ENCODE measurements around the gene DLG4.
A peak's percentile ranks its signal among the peaks of the same experiment; 100 is the strongest.

Gene DLG4

GRCh38 chr17:7226721-7227710 is 7.4 kb upstream of the DLG4 start:
- peaks cover 85% of the 10 kb centered on the region for H3K36me3 ChIP-seq (ENCODE audit: control insufficient read depth, insufficient read depth, low read length)
- H3K27ac ChIP-seq (ENCODE audit: low read depth, low read length), result no peak overlapping the region
- H3K9me3 ChIP-seq (ENCODE audit: control insufficient read depth, insufficient read depth, low read length), result no peaks in the 10 kb centered on the region
- H3K4me3 ChIP-seq (ENCODE audit: low read depth, low read length), result no peak overlapping the region
- no peaks in the 10 kb centered on the region for H3K4me1 ChIP-seq (ENCODE audit: control insufficient read depth, insufficient read depth, low read length)
- no peak overlapping the region for H3K9ac ChIP-seq (ENCODE audit: low read depth, low read length)
- no peaks in the 10 kb centered on the region for H3K27me3 ChIP-seq (ENCODE audit: control insufficient read depth, insufficient read depth, low read length)

- no peaks in the 10 kb centered on the region for H3K27me3 ChIP-seq (ENCODE audit: control insufficient read depth, insufficient read depth, low read length)
- no peaks in the 10 kb centered on the region for H3K9me3 ChIP-seq (ENCODE audit: control insufficient read depth, insufficient read depth, low read length)
- H3K4me3 ChIP-seq (ENCODE audit: low read depth, low read length), result no peak overlapping the region
- H3K27ac ChIP-seq (ENCODE audit: low read depth, low read length), result no peak overlapping the region
- H3K36me3 ChIP-seq (ENCODE audit: control insufficient read depth, insufficient read depth, low read length), result peaks cover 96% of the 10 kb centered on the region
- H3K9ac ChIP-seq (ENCODE audit: low read depth, low read length), result no peak overlapping the region
- no peaks in the 10 kb centered on the region for H3K4me1 ChIP-seq (ENCODE audit: control insufficient read depth, insufficient read depth, low read length)
Measured at GRCh38 chr17:7225711-7226331, 6.2 kb upstream of the DLG4 start.

- no peak overlapping the region for H3K9ac ChIP-seq (ENCODE audit: low read depth, low read length)
- no peak overlapping the region for H3K4me3 ChIP-seq (ENCODE audit: low read depth, low read length)
- H3K4me1 ChIP-seq (ENCODE audit: control insufficient read depth, insufficient read depth, low read length), result 0 out of 2 replicates have a peak, but pooled peaks cover 5% of the 10 kb centered on the region
- peaks cover 85% of the 10 kb centered on the region for H3K36me3 ChIP-seq (ENCODE audit: control insufficient read depth, insufficient read depth, low read length)
- no peaks in the 10 kb centered on the region for H3K9me3 ChIP-seq (ENCODE audit: control insufficient read depth, insufficient read depth, low read length)
- H3K27me3 ChIP-seq (ENCODE audit: control insufficient read depth, insufficient read depth, low read length), result no peaks in the 10 kb centered on the region
- peak overlapping the region; percentile 40 for H3K27ac ChIP-seq (ENCODE audit: low read depth, low read length)
Measured at GRCh38 chr17:7224661-7225111, 5.0 kb upstream of the DLG4 start.

DNA sequence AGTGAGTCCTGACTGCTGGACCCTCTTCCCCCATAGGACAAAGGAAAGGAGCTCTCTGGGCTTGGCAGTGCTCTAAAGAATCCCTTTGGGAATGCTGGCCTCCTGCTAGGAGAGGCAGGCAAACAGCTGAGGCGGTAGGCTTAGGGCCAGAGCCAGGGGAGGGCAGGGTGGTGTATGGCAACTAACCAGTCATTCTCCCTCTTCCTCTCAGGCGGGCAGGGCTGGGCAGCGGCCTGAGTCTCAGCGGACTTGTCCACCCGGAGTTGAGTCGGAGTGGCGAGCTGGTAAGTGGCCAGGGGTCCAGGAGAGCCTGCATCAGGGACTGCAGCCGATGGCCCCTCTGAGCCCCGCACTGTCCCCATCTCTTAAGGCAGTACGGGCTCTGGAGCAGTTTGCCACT is 4.5 kb upstream of the DLG4 start:
- peaks cover 79% of the 10 kb centered on the region for H3K36me3 ChIP-seq (ENCODE audit: control insufficient read depth, insufficient read depth, low read length)
- H3K27ac ChIP-seq (ENCODE audit: low read depth, low read length), result no peak overlapping the region
- no peak overlapping the region for H3K9ac ChIP-seq (ENCODE audit: low read depth, low read length)
- H3K4me3 ChIP-seq (ENCODE audit: low read depth, low read length), result no peak overlapping the region
- no peaks in the 10 kb centered on the region for H3K9me3 ChIP-seq (ENCODE audit: control insufficient read depth, insufficient read depth, low read length)
- H3K27me3 ChIP-seq (ENCODE audit: control insufficient read depth, insufficient read depth, low read length), result no peaks in the 10 kb centered on the region
- peaks cover 10% of the 10 kb centered on the region for H3K4me1 ChIP-seq (ENCODE audit: control insufficient read depth, insufficient read depth, low read length)

DNA sequence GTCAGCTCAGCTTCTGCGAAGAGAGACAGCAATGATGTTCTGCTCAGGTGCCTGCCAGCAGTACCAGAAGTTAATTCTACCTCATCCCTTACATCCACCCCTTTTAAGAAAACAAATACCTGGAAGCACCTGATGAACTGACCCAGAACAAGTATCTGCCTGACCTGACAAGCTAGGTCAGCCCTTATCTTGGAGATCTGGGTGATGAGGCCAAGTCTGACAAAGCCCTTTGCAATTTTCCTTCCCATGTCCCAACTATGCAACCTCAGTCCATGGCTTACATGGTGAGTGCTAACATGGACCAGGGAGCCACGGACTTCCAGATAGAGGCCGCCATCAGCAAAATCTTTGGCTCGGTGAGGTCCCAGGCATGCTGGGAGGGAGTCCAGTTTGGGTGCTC is 3.7 kb upstream of the DLG4 start:
- Histone ChIP-seq H3K36me3 (ENCODE audit: control insufficient read depth, insufficient read depth, low read length) (peaks cover 72% of the 10 kb centered on the region), H3K4me1 (ENCODE audit: control insufficient read depth, insufficient read depth, low read length) (peaks cover 10% of the 10 kb centered on the region), H3K27ac (ENCODE audit: low read depth, low read length) (no peak overlapping the region), H3K9ac (ENCODE audit: low read depth, low read length) (no peak overlapping the region), H3K27me3 (ENCODE audit: control insufficient read depth, insufficient read depth, low read length) (no peaks in the 10 kb centered on the region), H3K4me3 (ENCODE audit: low read depth, low read length) (no peak overlapping the region), H3K9me3 (ENCODE audit: control insufficient read depth, insufficient read depth, low read length) (no peaks in the 10 kb centered on the region)

DNA sequence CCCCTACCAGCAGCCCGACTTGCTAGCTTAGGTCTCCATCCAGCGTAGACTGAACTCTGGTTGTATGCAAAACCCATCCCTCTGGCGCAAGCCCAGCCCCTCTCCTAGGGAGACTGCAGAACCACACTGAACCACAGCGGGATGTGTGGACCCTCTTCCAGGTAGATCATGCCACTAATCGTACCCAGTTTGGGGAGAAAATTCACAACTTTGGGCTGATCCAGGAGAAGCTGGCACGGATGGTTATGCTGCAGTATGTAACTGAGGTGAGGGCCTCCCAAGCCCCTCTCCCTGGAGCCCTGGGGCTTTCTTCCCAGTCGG is 3.3 kb upstream of the DLG4 start:
- H3K4me1 ChIP-seq (ENCODE audit: control insufficient read depth, insufficient read depth, low read length), result peaks cover 14% of the 10 kb centered on the region
- peaks cover 68% of the 10 kb centered on the region for H3K36me3 ChIP-seq (ENCODE audit: control insufficient read depth, insufficient read depth, low read length)
- H3K9ac ChIP-seq (ENCODE audit: low read depth, low read length), result no peak overlapping the region
- no peaks in the 10 kb centered on the region for H3K9me3 ChIP-seq (ENCODE audit: control insufficient read depth, insufficient read depth, low read length)
- H3K27me3 ChIP-seq (ENCODE audit: control insufficient read depth, insufficient read depth, low read length), result no peaks in the 10 kb centered on the region
- no peak overlapping the region for H3K4me3 ChIP-seq (ENCODE audit: low read depth, low read length)
- no peak overlapping the region for H3K27ac ChIP-seq (ENCODE audit: low read depth, low read length)

GRCh38 chr17:7222093-7222971 is 2.7 kb upstream of the DLG4 start:
- Histone ChIP-seq H3K9ac (ENCODE audit: low read depth, low read length) (no peak overlapping the region), H3K27me3 (ENCODE audit: control insufficient read depth, insufficient read depth, low read length) (no peaks in the 10 kb centered on the region), H3K27ac (ENCODE audit: low read depth, low read length) (no peak overlapping the region), H3K4me1 (ENCODE audit: control insufficient read depth, insufficient read depth, low read length) (peaks cover 18% of the 10 kb centered on the region), H3K9me3 (ENCODE audit: control insufficient read depth, insufficient read depth, low read length) (no peaks in the 10 kb centered on the region), H3K4me3 (ENCODE audit: low read depth, low read length) (no peak overlapping the region), H3K36me3 (ENCODE audit: control insufficient read depth, insufficient read depth, low read length) (peaks cover 62% of the 10 kb centered on the region)

- Histone ChIP-seq H3K36me3 (ENCODE audit: control insufficient read depth, insufficient read depth, low read length) (peaks cover 53% of the 10 kb centered on the region), H3K9ac (ENCODE audit: low read depth, low read length) (no peak overlapping the region), H3K27ac (ENCODE audit: low read depth, low read length) (no peak overlapping the region), H3K4me1 (ENCODE audit: control insufficient read depth, insufficient read depth, low read length) (peaks cover 21% of the 10 kb centered on the region), H3K9me3 (ENCODE audit: control insufficient read depth, insufficient read depth, low read length) (no peaks in the 10 kb centered on the region), H3K27me3 (ENCODE audit: control insufficient read depth, insufficient read depth, low read length) (no peaks in the 10 kb centered on the region), H3K4me3 (ENCODE audit: low read depth, low read length) (no peak overlapping the region)
Measured at GRCh38 chr17:7221278-7222092, 1.8 kb upstream of the DLG4 start.

- Histone ChIP-seq H3K4me3 (ENCODE audit: low read depth, low read length) (peak overlapping the region; percentile 91), H3K27me3 (ENCODE audit: control insufficient read depth, insufficient read depth, low read length) (no peaks in the 10 kb centered on the region), H3K9ac (ENCODE audit: low read depth, low read length) (peak overlapping the region; percentile 76), H3K4me1 (ENCODE audit: control insufficient read depth, insufficient read depth, low read length) (peaks cover 27% of the 10 kb centered on the region), H3K36me3 (ENCODE audit: control insufficient read depth, insufficient read depth, low read length) (peaks cover 46% of the 10 kb centered on the region), H3K9me3 (ENCODE audit: control insufficient read depth, insufficient read depth, low read length) (no peaks in the 10 kb centered on the region), H3K27ac (ENCODE audit: low read depth, low read length) (peak overlapping the region; percentile 90)
Measured at GRCh38 chr17:7220593-7221277, 1.1 kb upstream of the DLG4 start.

All from HUES48 (cell line).